NCI-H524 treated with DMSO at 0.1 percent for 48 hours (cell line): ENCODE data around the gene DCLK3.
A peak's percentile ranks its signal among the peaks of the same experiment; 100 is the strongest.

ENCODE experiments used
- DNase-seq: peaks from one replicate; lab custom pipeline; 2025; lab: John Stamatoyannopoulos, UW

The DCLK3 gene

GRCh38 chr3:36763850-36764703 is at the start of gene DCLK3:
Gene DCLK3 (minus strand): TSS chr3:36764553. CDS start chr3:36764263, 290 bp downstream.
- DNase-seq, result no peak

- DNase-seq, result no peak
Observed at GRCh38 chr3:36813305-36813704, 49.0 kb upstream of the DCLK3 start.

GRCh38 chr3:36812240-36812639 is 47.9 kb upstream of the DCLK3 start:
- DNase-seq, result no peak

- DNase-seq, result no peak
Observed at GRCh38 chr3:36811768-36812167, 47.4 kb upstream of the DCLK3 start.

- DNase-seq, result peak; percentile 50
Observed at GRCh38 chr3:36804295-36805055, 40.1 kb upstream of the DCLK3 start.

- DNase-seq, result no peak
Observed at GRCh38 chr3:36803091-36803791, 38.9 kb upstream of the DCLK3 start.

- DNase-seq, result no peak
Observed at GRCh38 chr3:36800533-36801116, 36.3 kb upstream of the DCLK3 start.

- no peak for DNase-seq
Observed at GRCh38 chr3:36796881-36797280, 32.5 kb upstream of the DCLK3 start.

- no peak for DNase-seq
Observed at GRCh38 chr3:36796161-36796560, 31.8 kb upstream of the DCLK3 start.

- no peak for DNase-seq
Observed at GRCh38 chr3:36795622-36796021, 31.3 kb upstream of the DCLK3 start.

- peak; percentile 32 for DNase-seq
Observed at GRCh38 chr3:36792342-36792741, 28.0 kb upstream of the DCLK3 start.

- DNase-seq, result no peak
Observed at GRCh38 chr3:36790765-36791164, 26.4 kb upstream of the DCLK3 start.

- no peak for DNase-seq
Observed at GRCh38 chr3:36786921-36787890, 22.9 kb upstream of the DCLK3 start.

- DNase-seq, result no peak
Observed at GRCh38 chr3:36784138-36784635, 19.8 kb upstream of the DCLK3 start.

GRCh38 chr3:36777424-36778218 is 13.3 kb upstream of the DCLK3 start:
- DNase-seq, result no peak

- no peak for DNase-seq
Observed at GRCh38 chr3:36776436-36776835, 12.1 kb upstream of the DCLK3 start.

GRCh38 chr3:36774052-36774451 is 9.7 kb upstream of the DCLK3 start:
- DNase-seq, result no peak

GRCh38 chr3:36771931-36772330 is 7.6 kb upstream of the DCLK3 start:
- DNase-seq, result no peak

GRCh38 chr3:36769926-36770325 is 5.6 kb upstream of the DCLK3 start:
- DNase-seq, result no peak

GRCh38 chr3:36765104-36765503 is 751 bp upstream of the DCLK3 start:
- DNase-seq, result no peak
